CD4-positive, alpha-beta T cell treated with Interleukin-2 at 100 ng/mL for 4 hours (primary cell): ENCODE measurements around the gene NDUFAF2.
A peak's percentile ranks its signal among the peaks of the same experiment; 100 is the strongest.

Experiments
- DNase-seq: peaks from one replicate; pipeline ENCODE4 v3.0.0-alpha.2; 2020; ENCODE audit warnings: low spot score

Gene NDUFAF2

GRCh38 chr5:61123145-61123544 is 178.1 kb downstream of the NDUFAF2 start:
- no peak for DNase-seq

DNA sequence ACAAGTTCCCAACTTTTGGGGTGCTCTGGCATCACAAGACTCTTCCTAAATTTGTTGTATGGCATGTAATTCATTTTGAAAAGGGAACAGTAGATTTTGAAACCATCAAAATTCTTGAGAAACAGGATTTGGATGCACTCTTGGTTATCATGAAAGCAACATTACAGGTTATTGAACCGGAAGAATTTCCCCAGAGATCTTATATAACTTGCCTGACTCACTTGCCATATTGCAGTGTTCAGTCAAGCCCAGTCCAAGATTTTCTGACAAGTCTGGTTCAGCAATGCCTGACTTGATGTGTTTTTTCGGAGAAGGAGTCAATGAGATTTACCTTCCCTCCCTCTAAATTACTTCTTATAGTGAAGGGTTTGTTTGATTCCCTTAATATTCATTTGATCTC is 185.3 kb downstream of the NDUFAF2 start:
- DNase-seq, result no peak

GRCh38 chr5:61132559-61132958 is 187.6 kb downstream of the NDUFAF2 start:
- DNase-seq, result no peak

GRCh38 chr5:61137835-61138234 is 192.8 kb downstream of the NDUFAF2 start:
- no peak for DNase-seq

- DNase-seq, result no peak
Observed at GRCh38 chr5:61139094-61139873, 194.3 kb downstream of the NDUFAF2 start.

DNA sequence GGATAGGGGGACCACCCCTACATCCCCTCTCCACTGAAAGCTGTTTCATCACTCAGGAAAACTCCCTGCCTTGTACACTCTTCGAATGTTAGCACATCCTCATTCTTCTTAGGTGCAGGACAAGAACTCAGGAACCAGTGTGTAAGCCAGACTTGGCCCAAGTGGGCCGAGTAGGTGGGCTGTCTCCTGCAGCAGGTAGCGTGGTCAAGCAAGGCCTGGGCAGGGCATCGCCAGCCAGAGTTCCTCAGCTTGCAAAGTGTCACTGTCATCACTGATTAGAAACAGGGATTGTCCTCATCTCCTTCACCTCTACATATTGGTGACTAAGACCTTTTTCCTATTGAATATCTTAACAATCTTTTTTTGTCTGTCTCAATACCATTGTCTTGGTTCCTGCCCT is 194.9 kb downstream of the NDUFAF2 start:
- no peak for DNase-seq

DNA sequence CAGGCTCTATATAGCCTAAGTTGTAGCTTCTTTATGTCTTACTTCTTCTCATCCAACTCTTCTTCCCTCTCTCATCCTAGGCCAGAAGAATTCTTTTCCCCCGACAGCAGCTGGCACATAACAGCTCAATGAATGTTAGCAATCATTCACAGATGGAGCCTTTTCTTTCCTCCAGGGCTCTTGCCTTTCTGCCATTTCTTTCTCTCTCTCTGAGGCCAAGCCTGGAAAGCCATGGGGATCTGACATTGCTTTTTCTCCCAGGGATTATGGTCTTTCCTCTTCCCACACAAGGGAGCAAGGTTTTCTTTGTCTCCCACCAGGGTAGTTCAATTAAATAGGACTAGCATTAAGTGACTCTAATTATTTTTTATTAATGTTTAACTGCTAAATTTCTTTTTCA is 196.8 kb downstream of the NDUFAF2 start:
- no peak for DNase-seq

DNA sequence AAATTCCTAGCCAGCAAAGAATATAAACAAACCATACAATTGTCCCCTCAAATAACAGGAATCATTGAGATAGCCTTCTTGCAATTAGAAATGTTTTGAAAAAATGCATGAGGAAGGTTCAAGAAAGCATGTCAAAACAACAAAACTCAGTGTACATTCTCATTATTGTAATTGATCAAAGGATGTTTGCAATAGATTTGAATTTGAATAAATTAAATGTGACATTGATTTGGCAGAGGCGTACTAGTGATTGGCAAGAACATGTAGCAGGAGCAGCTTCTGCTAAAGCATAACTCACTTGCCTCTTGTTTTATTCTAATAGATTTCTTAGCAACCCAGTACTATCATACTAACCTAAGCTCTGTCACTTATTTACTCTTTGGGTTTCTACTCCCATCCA is 197.4 kb downstream of the NDUFAF2 start:
- no peak for DNase-seq

- DNase-seq, result no peak
Observed at GRCh38 chr5:61142811-61143210, 197.8 kb downstream of the NDUFAF2 start.

DNA sequence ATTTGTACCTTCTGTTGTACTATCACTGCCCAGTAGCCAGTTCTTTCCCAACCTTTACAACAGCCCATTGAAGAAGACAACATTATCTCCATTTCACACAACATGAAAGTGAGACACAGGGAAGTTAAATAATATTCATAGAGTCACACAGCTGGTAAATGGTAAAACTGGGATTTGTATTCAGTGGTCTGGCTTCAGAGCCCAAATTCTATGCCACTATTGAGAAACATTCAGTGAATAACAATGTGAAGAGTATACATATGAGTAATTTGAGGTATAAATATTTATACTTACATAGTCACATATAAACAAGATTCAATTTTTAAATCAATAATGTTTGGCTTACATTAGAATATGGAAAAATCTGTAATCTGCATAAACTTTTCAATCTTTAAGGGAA is 203.5 kb downstream of the NDUFAF2 start:
- DNase-seq, result no peak

DNA sequence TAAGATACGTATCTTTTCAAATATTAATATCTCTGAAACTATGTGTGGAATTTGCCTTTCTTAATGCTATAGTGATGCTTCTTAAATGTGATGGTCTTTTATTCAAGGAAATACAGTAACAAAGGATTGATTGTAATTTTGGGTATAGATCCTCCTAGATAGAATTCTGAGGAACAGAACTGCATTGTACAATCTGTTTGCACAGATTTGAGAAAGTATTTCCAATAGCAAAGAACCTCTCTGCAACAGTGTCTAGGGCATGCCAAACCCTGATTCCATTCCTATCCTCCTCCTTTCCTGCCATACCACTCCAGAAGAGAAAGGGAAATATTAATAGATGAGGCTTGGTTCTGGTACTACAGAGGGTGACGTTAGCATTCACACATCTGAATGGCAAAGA is 206.9 kb downstream of the NDUFAF2 start:
- no peak for DNase-seq

- DNase-seq, result no peak
Observed at GRCh38 chr5:61159070-61159469, 214.1 kb downstream of the NDUFAF2 start.

DNA sequence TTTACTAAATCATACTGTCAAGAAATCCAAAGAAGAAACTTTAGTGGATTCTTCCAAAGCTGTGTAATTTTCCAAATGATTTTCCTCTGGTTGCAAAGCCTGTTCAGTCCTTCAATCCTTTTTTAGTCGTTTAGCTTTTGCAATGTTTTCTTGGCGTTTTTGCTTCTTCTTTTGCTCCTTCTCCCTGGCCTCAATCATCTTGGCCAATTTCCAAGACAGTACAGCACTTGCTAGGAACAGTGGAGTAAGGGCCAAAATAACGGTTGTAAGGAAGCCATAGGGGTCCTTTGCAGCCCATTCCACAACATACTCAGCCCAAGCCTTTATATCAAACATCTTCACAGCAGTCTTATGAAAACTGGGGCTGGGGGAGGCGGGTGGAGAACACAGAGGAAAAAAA is 214.8 kb downstream of the NDUFAF2 start:
- no peak for DNase-seq

GRCh38 chr5:61160497-61160896 is 215.5 kb downstream of the NDUFAF2 start:
- DNase-seq, result no peak

DNA sequence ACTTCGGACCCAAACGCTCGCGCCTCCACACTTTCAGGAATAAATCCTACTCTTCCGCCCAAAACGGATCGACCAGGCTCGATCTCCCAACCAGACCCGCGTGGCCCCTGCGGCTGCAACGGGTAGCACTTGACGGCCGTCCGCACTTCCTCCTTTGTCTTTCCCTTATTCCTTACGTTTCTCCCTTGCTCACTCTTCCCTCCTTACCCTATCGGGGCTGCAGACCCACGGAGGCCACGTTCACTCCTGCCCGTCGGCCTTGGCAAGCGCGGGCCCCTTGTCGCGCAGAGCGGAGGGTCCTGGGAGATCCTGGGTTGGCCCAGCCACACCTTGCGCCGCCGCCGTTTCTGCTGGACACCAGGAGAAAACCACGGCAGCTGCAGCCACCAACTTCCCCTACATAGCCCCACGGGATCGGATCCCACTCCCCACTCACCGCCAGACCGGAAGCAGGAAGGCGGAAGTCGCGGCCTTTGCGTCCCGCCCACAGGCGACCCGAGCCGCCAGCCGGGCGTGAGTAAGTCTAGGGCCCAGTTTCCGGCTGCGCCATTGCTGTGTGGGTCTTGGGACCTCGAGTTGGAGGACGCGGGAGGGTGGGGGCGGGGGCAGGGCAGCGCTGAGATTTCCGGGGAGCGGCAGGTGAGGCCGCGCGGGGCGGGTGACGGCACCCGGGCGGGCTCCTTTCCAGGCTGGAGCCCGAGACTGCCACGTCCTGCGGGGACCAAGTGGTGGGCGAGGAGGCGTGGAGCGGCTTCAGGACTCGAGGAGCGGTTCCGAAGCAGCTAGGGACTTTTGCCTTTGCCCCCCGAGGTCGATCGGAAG is 217.2 kb downstream of the NDUFAF2 start, which contains the start of gene SMIM15:
TSS of gene SMIM15 (minus strand) at position 459 of the 822 bp plus-strand sequence. CDS start 2,297 bp downstream, outside the sequence.
- peak; percentile 79 for DNase-seq

DNA sequence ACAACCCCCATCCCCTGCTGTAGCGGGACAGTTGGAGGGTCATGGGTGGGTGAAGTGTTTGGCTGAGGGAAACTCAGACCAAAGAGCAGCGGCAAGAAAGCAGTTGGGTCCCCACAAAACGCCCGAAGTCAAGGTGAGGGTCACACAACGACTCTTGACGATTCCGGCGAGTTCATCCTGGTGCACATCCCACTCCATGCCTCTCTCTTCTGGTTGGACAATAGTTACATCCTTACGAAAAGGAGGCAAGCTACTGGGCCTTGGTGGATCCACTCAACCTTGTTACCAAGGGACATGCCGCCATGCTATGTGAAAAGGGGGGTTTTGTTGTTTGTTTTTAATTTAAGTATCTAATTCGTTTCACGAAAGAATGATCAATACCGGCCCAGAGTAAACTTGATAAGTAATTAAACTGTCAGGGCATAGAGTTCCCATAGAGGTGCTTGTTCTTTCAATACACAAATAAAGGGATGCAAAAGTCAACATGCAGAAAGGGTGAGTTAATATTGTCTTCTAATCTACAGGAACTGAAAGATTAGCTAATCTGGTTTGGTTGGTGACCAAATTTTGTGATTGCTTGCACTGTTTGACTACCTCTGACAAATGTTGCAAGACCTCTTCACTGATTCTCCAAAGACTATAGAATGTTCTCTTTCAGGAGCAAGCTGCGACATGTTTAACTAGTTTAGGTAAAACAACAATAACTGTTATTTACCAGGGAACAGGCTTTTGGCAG is 218.0 kb downstream of the NDUFAF2 start:
- peak; percentile 2 for DNase-seq

DNA sequence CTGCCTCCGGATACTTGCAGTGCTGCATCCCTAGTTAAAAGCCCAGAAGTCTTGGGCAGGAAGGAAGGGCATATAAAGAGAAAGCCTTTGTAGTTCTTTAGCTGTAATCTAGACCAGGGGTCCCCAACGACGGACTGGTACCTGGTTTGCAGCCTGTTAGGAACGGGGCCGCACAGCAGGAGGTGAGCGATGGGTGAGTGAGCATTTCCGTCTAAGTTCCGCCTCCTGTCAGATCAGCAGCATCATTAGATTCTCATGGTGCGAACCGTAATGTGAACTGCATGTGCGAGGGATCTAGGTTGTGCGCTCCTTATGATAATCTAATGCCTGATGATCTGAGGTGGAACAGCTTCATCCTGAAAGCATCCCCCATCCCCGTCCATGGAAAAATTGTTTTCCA is 218.9 kb downstream of the NDUFAF2 start:
- DNase-seq, result no peak

- DNase-seq, result no peak
Observed at GRCh38 chr5:61167382-61167781, 222.4 kb downstream of the NDUFAF2 start.

GRCh38 chr5:61168951-61169350 is 223.9 kb downstream of the NDUFAF2 start:
- DNase-seq, result no peak

GRCh38 chr5:61171479-61171878 is 226.5 kb downstream of the NDUFAF2 start:
- DNase-seq, result no peak

GRCh38 chr5:61176631-61177030 is 231.6 kb downstream of the NDUFAF2 start:
- DNase-seq, result no peak

DNA sequence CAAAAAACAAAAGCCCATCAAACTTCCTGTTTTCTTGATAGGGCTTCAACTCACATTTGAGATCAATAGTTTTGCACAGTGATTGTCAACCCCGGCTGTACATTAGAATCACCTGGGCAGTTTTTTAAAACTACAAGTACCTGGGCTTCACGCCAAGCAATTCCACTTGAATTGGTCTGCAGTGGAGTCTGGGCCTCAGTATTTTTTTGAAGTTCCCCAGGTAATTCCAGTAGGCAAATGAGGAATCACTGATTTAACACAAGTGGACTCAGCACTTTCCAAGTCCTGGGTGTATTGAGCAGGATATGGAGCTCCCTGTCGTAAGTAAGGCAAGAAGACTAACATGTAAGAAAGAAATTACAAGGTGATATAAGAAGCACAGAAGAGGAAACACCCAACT is 232.1 kb downstream of the NDUFAF2 start:
- no peak for DNase-seq

GRCh38 chr5:61177716-61178115 is 232.7 kb downstream of the NDUFAF2 start:
- DNase-seq, result no peak
